ENCODE measurements around the gene MAN2A1.

The MAN2A1 gene

DNA sequence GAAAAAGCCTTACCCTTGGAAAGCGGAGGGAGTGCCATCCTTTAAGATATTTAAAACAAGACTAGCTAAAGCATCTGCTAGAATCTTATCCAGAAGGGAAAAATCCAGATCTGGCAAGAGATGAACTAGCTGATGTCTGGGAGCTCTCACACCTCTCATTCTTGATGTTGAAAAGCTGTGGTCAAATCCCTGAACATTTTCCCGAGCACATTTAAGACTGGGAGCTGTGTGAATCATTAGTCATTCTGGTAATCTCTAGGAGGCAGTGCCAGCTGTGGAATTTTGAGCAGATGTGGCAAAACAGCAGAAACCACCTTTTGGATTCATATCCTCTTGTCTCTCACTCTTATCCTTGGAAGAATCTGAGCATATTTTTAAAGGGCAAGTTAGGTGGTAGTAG lies 218.0 kb downstream of the MAN2A1 start:
- no peak for DNase-seq (ENCODE audit: low spot score)

DNA sequence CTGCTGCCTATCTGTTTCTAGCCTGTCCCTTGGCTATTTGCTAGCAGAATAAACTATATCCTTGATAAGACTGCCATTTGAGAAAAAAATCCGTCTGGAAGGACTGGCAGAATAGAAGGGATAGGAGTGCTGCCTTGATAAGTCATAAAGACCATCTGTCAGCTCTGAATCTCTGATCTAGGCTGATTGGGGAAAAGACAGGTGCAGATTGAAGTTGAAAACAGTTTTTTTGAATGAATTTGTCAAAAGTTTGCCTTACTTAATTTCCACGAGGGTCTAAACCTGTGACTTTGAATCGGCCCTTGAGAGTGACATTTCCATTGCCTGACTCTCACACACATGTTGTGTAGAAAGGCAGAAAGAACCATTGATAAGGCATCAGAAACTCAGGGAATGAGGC lies 218.6 kb downstream of the MAN2A1 start:
- no peak for DNase-seq (ENCODE audit: low spot score)

DNA sequence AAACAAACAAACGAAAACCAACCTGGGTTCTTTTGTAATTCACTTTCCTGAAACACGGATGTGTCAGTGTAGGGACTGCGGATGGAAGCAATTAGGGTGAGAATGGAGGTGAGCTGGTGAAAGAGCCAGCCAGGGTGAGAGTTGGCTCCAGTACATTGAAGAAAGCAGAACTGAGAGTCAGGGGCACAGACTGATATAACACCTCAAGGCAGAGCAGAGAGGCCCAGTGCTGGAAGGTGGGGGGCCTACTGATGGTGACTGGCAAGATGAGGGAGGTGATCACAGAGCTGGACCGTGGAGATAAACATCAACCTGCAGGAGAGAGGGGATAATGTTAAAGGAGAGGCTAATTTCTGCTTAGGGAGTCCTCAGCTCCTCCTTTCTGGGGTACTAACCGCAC lies 221.1 kb downstream of the MAN2A1 start:
- no peak for DNase-seq (ENCODE audit: low spot score)

DNA sequence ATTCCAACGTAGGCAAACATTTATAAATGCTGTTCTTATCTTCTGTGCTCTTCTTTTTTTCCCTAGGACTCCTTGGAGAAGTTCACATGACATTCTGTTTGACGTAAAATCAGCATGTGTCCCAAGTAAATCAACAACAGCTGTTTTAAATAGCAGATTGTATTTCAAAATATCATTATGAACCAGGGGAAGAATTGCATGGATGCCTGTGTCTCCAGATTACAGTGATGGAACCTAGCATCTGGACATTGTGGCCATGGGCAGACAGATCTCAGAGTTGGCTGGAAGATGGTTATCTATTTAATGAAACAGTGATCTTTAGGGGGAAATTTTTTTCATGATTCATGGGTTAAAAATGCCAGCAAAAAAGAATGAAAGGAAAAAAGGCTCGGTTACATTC lies 222.0 kb downstream of the MAN2A1 start:
- DNase-seq (ENCODE audit: low spot score) = no peak

DNA sequence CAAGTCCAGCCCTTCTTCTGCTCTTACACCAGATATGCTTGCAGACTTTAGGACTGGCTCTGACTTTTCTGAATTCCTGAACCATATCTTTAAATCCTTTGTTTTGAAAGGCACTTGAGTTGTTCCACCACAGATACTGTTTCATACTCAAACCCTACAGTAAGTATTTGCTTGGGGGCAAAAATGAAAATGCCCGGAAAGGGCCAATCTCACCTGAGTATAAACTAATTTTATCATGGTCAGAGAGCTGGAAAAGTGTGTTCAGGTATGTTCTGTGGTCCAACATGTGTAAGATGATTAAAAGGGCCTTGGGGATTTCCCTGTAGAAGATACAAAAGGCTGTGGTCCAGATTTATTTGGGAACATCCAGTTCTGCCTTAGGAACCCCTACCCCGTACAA lies 225.2 kb downstream of the MAN2A1 start:
- no peak for DNase-seq (ENCODE audit: low spot score)

DNA sequence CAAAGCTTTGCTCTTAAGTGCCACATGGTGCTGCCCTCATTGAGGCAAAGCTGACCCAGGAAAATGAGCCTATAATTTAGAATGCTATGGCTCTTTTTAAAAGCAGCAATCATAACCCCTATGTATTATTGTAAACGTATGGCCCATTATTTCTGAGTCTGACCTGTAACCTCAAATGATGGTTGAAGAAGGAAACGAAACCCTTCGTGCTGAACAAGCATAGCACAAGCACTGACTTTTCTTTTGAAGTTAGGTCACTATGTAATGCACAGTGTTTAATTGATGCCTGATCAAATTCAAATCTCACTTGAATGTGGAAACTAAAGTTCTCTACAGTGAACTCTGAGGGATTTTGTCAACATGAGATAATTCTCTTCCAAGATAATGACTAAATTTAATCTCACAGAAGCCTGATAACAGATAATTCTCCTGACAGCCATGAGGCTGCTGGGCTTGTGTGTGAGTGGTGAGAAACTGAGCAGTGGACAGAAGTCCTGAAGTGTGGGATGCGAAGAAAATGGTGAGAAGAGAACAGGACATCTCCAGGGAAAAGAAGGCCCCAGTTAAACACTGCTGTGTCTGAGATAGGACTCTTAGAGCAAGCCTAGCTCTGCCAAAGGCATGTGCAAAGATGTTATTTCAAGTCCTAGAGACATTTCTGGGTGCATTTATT lies 226.9 kb downstream of the MAN2A1 start:
- DNase-seq (ENCODE audit: low spot score) = no peak

Measured in hematopoietic multipotent progenitor cell treated with erythropoietin and hydrocortisone succinate and interleukin-3 and kit ligand, for 15 days (in vitro differentiated cells).